NCI-H1417 treated with DMSO at 0.1 percent for 48 hours (cell line): ENCODE data around the gene KRTAP16-1.
"Not testable (repeated sequence)": the region's sequence is repeated elsewhere in the genome, so short reads cannot be mapped to it uniquely, and the experiment has no call there.

ENCODE experiments used
- DNase-seq: peaks from one replicate; lab custom pipeline; 2025; lab: John Stamatoyannopoulos, UW

KRTAP16-1 gene, protein sequence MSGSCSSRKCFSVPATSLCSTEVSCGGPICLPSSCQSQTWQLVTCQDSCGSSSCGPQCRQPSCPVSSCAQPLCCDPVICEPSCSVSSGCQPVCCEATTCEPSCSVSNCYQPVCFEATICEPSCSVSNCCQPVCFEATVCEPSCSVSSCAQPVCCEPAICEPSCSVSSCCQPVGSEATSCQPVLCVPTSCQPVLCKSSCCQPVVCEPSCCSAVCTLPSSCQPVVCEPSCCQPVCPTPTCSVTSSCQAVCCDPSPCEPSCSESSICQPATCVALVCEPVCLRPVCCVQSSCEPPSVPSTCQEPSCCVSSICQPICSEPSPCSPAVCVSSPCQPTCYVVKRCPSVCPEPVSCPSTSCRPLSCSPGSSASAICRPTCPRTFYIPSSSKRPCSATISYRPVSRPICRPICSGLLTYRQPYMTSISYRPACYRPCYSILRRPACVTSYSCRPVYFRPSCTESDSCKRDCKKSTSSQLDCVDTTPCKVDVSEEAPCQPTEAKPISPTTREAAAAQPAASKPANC

DNA sequence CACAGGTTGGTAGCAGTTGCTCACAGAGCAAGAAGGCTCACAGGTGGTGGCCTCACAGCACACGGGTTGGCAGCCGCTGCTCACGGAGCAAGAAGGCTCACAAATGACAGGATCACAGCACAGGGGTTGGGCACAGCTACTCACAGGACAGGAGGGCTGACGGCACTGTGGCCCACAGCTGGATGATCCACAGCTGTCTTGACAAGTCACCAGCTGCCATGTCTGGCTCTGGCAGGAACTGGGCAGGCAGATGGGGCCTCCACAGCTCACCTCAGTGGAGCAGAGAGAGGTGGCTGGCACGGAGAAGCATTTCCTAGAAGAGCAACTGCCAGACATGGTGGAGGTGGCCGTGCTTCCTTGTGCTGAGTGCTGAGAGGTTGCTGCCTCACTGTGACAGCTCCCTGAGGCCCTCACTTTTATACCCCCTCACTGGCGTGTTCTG, at the start of gene KRTAP16-1:
Gene KRTAP16-1 (minus strand): TSS at position 392 of the 442 bp plus-strand sequence. CDS start 56 bp downstream, at position 336.
- no peak for DNase-seq

- no peak for DNase-seq
Measured at GRCh38 chr17:41354536-41354935, 45.4 kb upstream of the KRTAP16-1 start.

GRCh38 chr17:41352597-41353366, 43.7 kb upstream of the KRTAP16-1 start:
- DNase-seq, result no peak

DNA sequence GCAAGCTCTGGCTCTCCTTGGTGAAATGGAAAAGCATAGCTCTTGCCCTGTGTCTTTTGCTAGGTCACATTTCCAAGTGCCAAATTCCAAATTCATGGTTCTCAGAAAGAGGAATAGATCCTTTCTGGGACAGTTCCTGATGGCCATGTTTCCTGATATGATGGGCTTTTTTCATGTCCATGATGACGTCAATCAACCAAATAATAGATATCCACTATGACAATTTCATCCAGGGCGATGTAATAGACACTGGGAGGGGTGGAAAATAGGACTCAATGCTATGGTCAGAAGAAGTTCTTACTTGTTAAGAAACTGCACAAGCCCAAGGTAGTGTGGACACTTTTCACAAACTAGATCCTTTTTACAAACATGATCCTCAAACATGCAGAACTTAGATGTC, 42.1 kb upstream of the KRTAP16-1 start:
- no peak for DNase-seq

DNA sequence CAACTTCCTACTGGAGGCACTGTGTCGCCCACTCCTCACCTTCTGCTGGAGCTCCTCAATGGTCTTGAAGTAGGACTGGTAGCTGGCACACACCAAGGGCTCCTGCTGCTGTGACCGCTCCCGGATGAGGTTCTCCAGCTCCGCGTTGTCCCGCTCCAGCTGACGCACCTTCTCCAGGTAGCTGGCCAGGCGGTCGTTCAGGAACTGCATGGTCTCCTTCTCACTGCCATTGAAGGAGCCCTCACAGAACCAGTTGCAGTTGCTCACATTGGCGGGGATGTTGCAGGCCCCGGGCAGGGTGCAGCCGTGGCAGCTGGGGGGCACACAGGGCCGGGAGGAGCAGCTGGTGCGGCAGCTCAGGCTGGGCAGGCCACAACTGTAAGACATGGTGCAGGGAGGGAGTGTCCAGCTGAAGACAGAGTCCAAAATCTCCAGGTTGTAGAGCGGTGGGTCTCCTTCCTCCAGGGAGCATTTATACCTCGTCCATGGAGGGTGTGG, 41.3 kb upstream of the KRTAP16-1 start, which contains the start of gene KRT33A:
Gene KRT33A (minus strand): TSS at position 448 of the 498 bp plus-strand sequence. CDS start 61 bp downstream, at position 387.
- DNase-seq, result not testable (repeated sequence)

GRCh38 chr17:41347869-41348760, 39.0 kb upstream of the KRTAP16-1 start:
- DNase-seq, result no peak

DNA sequence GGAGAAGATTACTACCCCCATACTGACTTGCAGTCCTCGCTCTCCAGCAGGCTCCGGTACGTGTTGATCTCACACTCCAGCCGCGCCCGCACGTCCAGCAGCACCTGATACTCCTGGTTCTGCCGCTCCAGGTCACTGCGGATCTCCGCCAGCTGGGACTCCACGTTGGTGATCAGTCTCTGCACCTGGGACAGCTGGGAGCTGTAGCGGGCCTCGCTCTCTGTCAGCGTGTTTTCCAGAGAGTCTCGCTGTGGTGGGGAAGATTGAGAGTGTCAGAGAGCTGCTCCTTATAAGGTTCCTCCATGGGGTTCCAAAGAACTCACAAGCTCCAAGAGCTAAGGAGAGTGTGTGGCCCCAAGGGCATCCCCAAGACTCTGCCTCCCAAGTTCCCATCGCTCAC, 37.3 kb upstream of the KRTAP16-1 start:
- DNase-seq, result not testable (repeated sequence)

GRCh38 chr17:41345992-41346391, 36.9 kb upstream of the KRTAP16-1 start:
- no peak for DNase-seq

- DNase-seq, result no peak
Measured at GRCh38 chr17:41343029-41343428, 33.9 kb upstream of the KRTAP16-1 start.

- DNase-seq, result no peak
Measured at GRCh38 chr17:41340934-41341861, 32.1 kb upstream of the KRTAP16-1 start.

DNA sequence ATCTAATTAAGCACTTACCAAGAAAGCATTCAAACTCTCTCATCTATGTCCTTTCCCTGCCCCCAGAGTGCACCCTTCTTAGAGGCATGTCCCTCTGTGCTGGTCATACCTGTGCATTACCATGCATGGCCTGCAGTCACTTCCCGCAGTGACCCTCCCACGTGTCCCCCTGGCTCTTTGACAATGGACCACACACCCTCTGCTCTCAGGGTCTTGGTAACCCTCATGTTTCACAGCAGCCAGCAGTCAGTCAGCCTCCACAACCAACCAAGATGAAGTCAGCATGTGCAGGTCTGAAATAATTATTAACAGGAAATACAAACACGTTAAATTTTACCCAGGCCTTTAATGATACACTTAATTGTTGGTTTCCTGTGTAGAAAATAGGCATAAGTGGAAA, 31.4 kb upstream of the KRTAP16-1 start:
- DNase-seq, result no peak

DNA sequence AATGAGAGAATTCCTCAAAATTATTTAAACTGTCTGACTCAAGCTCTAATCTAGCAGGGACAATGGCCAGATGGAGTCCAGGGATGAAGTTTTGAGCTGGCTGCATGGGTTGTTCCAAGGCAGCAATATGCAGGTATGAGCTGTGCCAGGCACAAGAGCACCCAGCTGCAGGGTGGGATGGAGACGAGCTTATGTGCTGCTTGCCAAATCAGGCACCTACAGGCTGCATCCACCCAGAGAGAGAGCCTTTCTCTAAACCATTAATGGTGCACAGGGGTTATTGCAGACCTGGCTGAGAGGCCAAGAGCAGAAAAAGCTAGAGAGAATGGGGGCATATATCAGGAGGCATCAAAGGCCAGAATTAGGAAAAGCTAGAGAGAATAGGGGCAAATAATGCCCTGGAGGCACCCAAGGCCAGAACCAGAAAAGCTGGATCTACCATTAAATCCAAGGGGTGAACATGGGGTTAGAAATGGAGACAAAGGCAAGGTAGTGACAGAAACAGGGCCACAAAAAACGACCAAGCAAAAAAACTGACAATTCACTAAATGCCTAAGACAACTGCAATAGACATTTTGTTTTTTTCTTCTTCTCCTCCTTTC, 30.6 kb upstream of the KRTAP16-1 start:
- DNase-seq, result no peak

- DNase-seq, result no peak
Measured at GRCh38 chr17:41338961-41339485, 29.9 kb upstream of the KRTAP16-1 start.

DNA sequence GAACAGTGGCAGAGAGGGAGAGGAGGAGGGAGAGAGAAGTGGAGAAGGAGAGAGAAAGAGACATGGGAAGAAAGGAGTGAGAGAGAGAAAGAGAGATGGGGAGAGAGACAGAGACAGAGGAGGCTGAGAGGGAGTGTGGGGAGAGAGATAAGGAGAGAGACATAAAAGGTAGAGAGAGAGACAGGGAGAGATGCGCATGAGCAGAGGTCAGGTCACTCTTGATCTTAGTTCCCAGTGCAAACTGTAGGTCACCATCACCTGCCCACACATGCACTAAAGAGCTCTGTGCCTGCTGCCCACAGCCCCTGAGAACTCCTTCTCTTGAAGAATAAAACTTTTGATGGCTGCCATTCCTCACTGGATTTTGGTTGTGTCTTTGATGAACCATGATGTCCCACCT, 26.6 kb upstream of the KRTAP16-1 start:
- no peak for DNase-seq

DNA sequence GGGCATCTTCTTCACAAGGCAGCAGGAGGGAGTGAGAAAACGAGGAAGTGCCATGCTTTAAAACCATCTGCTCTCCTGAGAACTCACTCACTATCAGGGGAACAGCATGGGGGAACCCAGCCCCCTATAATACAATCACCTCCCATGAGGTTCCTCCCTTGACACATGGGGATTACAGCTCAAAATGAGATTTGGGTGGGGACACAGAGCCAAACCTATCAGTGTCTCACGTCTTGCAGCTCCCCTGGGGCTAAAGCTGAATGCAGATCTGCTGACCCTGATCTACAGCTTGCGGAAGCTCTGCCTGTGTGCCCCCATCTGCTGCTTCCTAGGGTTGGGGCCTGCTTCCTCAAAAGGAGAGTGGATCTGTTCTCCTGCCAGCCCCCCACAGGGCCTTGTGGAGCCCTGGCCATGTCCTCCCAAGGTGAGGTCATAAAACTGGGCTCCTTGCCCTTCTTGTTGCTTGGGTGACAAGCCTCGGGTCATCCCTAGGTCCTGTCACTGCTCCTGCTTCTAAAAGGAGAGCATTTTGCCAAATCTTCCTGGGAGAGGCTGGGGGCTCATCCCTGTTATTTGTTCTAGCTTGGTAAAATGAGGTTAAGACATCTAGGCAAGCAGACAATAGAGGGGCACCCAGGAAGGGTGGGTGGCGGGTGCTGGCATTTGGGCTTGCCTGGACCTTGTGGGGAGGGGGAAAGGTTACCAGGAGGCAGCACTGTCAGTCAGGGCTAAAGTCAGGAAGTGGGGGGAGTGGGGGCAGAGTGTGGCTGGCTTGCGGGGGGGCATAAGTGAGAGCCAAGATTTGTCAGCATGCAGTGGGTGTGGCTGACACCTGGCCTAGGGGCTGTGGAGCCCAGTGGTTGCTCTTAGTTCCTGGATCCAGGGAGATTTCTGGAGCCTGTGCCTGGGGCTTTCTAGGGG, 25.5 kb upstream of the KRTAP16-1 start:
- DNase-seq, result no peak

- DNase-seq, result no peak
Measured at GRCh38 chr17:41333836-41334235, 24.7 kb upstream of the KRTAP16-1 start.

GRCh38 chr17:41333098-41333497, 24.0 kb upstream of the KRTAP16-1 start:
- no peak for DNase-seq

GRCh38 chr17:41332239-41332638, 23.1 kb upstream of the KRTAP16-1 start:
- DNase-seq, result no peak

- DNase-seq, result no peak
Measured at GRCh38 chr17:41331606-41332005, 22.5 kb upstream of the KRTAP16-1 start.
